GM18870 (cell line): ENCODE measurements around the gene AHCYL2.
"Not testable (repeated sequence)": the region's sequence is repeated elsewhere in the genome, so short reads cannot be mapped to it uniquely, and the experiment has no call there.

Experiments
- ATAC-seq: cut with Tn5 transposase; IDR thresholded peaks from one replicate; pipeline ENCODE4 v1.9.1; 2021; ENCODE audit warnings: moderate library complexity; ENCODE audit not compliant: unreplicated experiment

The AHCYL2 gene

DNA sequence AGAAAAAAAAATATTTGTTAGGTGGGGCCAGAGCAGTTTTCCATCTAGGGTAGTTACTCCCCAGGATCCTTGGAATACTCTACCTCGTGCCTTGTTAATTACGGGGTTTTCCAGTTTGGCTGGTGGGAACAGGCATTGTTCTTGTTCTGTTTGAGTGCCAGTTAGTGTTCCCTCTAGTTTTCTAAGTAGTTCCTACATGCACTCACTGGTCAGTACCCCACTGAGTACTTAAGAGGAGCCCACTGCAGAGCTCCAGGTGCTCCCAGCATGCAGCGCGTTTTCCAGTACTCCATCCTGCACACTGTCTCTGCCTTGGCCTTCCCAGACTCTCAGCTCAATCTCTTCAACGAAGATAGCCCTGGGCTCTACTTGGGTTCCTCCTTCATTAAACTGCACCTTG lies 58.0 kb downstream of the AHCYL2 start:
- ATAC-seq, result no peak

DNA sequence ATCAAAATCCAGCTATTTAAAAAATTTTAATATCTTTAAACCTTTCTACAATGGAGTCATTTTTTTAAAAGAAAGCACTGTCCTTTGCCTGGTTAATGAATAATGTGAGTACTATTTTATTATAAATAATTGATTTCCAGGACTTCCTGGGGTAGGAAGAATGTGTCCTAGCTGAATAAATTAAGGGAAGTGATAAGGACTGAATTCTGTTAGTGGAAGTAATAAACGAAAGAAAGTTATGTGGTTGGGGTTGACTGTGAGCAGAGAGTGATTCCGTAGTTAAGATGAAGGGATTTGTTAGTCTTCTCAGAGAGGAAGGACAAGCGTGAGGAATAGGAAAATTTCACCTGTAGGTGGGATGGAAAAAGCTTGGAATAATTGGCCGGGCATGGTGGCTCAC lies 59.1 kb downstream of the AHCYL2 start:
- no peak for ATAC-seq

DNA sequence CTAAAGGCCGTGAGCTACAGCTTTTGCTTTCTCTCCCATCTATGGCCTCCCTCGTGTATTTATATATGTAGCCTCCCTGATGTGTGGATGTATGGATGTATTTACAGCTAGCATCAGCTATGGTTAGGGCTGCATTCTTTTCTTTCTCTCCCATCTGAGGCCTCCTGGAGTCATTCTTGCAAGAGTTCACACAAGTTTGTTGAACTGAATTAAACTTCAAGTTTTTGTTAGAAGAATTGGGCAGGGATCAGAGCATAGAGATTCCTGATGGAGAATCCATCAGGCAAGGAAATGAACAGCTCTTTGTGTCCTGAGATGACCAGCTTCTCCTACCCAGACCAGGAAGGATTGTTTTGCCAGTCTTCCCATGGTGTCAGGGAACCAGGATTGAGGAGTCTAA lies 60.3 kb downstream of the AHCYL2 start:
- ATAC-seq, result no peak

DNA sequence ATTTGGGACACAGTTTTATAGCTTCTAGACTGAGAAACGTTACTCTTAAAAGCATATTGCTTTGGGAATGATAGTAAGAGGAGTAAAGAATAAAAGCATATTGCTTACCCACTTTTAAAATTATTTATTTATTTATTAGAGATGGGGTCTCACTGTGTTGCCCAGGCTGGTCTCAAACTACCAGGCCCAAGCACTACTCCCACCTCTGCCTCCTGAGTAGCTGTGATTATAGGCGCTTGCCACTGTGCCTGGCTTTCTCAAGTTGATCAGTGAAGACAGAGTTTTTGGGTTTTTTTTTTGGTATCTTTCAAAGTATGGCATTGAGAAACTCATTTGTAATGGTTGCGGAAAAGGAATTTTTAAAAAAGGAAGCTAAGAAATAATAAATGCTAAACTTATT lies 68.0 kb downstream of the AHCYL2 start:
- no peak for ATAC-seq

DNA sequence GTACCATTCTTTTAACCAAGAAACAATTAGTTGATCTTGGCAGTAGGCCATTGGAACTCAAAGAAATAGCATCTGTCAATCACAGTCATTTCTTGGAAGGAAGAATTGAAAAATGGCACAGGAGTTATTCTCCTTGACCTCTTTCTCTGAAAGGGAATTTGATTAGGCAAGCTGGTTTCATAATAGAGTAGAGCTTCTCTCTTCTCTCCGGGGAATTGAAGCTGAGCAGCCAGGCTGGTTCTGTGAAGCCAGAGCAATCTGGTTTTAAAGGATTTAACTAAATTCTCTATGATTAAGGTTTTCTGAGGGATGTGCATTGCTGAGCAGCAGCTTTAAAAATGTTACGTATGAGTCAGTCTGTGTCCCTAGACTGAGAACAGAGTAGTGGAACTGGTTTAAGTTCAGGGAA lies 70.2 kb downstream of the AHCYL2 start:
- no peak for ATAC-seq

DNA sequence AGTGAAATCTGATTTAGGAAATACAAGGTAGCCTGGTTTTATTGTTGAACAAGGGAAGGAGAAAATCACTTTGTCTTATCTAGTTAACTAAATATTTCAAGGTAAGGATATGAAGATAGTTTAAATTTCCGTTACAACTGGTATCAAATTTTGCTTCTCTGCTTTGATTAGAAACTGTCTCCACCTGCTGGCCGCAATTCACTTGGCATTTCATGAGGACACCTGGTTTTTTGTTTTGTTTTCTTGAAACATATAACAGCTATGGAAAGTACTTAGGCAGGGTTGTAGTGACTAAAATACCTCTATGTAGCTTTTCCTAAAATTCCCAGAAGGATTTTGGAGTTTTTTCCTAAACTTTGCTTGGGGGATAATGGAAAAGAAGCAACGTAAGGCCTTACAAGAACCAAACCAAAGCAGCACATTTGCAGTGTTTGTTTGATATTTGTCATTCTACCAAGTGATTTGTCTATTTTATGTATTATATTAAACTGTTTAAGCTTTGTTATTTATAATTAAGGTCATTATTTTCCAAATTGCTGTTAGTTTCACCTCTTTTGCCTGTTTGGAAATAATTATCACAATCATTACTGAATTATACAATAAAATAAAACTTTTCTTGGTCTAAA lies 73.6 kb downstream of the AHCYL2 start:
- no peak for ATAC-seq

DNA sequence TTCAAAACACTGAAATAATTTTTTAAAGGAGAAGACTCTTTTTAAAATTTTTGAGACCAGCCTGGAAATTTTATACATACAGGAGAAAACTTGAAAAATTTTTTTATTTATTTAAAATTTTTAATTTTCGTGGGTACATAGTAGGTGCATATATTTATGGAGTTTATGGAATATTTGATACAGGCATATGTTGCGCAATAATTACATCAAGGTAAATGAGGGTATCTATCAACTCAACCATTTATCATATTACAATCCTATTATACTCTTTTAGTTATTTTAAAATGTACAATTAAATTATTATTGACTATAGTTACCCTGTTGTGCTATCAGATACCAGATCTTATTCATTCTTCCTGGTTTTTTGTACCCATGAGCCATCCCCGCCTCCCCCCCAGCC lies 75.1 kb downstream of the AHCYL2 start:
- no peak for ATAC-seq

DNA sequence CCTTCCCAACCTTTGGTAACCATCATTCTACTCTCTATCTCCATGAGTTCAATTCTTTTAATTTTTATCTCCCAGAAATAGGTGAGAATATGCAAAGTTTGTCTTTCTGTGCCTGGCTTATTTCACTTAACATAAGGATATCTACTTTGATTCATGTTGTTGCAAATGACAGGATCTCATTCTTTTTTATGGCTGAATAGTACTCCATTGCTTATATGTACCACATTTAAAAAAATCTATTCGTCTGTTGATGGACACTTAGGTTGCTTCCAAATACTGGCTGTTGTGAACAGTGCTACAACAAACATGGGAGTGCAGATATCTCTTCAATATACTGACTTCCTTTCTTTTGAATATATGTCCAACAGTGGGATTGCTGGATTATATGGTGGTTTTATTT lies 75.5 kb downstream of the AHCYL2 start:
- not testable (repeated sequence) for ATAC-seq

DNA sequence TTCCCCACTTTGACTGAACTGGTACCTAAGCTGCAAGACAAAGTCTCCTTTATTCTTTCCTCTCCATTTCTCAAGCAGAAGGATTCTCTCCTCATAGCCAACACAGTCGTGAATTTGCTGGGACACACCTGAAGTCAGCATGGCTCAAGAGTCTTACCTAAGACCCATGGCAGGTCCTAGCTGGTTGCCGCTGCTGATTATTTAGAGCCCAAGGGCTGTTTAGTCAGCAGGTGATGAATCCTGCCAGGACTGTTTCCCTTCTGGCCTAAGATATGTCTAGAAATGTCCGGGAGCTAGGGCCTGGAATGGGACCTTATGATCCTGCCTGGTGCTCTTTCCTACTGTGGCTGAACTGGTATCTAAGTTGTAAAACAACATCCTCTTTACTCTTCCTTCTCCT lies 82.8 kb downstream of the AHCYL2 start:
- no peak for ATAC-seq

DNA sequence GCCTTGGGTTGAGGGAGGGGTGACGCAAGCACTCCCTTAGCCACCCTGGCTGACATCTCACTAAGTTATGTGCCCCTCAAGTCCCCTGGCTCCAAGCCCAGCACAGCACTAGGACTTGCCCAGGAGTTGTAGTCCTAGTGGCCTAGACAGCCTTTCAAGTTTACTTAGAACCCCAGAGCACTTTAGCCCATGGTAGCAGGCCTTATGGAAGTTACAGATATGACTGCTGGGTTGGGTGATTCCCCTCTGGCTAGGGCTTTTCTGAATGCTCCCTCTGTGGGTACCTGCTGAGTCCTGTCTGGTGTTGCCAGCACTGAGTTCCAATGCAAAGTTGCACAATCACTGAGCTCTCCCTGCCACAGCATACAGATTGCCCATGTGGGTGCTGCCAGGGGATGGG lies 83.2 kb downstream of the AHCYL2 start:
- no peak for ATAC-seq

DNA sequence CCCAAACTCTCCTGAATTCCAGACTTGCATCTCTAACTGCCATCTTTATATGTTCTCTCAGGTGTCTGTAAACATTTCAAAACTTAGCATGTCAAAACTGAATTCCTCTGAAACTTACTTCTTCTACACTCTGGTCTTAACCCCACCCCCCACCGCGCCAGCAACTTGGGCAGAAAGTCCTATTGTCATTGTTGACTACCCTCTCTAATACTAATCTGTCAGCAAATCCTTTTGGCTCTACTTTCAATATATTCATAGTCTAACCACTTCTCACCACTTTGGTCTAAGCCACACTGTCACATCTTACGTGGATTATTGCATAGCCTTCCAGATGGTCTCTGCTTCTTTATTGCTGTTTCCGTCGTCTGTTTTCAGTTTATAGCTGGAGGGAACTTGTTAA lies 86.6 kb downstream of the AHCYL2 start:
- ATAC-seq, result no peak

DNA sequence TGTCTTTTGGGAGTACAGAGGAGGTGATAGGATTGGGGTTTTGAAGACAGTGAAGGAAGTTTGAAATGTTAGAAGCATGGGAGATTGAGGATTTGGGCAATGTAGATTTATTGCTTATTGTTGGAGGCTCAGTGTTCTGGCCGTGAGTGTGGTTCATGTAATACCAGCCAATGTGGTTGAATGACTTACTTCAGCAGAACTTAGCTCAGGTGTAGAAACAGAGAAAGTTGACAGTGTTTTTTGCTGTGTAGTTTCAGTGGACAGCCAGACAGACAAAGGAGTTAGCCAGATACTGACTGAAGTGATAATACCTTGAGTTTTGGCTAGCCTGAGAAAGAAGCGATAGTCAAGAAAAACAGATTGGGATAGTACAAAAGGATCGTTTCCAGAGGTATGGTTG lies 88.5 kb downstream of the AHCYL2 start:
- ATAC-seq, result no peak

DNA sequence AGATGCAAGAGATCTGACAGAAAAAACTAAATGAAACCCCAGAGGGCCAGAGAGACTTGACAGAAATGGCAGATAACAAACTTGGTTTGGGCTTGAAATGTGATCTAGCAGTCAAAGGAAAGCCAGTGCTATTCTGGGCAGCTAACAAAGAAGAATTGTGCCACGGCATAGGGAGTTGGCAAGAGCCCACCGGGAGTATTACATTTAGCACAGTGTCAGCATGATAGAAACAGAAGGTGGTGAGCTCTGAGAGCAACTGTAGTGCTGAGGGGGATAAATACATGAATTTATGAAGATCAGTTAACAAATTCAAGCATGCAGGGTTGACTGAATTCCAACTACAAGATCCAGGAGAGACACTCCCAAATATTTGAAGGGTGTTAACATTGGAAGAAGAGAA lies 91.1 kb downstream of the AHCYL2 start:
- no peak for ATAC-seq

DNA sequence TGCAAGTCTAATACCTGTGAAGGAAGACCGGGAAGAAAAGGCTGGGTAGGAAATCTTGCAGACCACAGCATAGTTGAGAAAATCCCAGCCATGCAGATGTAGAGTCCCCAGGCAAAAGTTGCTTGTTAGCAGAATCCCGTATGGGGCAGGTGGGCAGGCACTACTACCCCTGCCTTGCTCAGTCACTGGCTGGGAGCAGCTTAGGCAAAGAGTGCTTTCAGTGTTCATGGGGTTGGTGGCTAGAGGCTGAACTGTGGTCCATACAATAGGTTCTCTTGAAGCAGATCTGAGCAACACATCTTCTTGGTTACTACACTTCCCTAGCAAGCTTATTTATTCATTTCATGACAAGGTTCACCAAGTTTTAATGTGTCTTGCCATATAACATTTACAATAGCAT lies 92.6 kb downstream of the AHCYL2 start:
- no peak for ATAC-seq

DNA sequence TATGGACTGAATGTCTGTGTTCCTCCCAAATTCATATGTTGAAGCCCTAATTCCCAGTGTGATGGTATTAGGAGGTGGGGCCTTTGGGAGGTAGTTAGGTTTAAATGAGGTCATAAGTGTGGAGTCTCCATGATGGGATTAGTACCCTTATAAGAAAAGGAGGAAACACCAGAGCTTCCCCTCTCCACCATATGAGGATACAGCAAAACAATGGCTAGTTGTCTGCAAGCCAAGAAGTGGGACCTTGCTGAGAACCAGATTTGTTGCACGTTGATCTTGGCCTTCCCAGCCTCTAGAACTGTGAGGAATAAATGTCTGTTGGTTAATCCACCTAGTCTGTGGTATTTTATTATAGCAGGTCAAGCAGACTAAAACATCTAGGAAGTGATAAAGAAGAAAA lies 102.2 kb downstream of the AHCYL2 start:
- no peak for ATAC-seq

DNA sequence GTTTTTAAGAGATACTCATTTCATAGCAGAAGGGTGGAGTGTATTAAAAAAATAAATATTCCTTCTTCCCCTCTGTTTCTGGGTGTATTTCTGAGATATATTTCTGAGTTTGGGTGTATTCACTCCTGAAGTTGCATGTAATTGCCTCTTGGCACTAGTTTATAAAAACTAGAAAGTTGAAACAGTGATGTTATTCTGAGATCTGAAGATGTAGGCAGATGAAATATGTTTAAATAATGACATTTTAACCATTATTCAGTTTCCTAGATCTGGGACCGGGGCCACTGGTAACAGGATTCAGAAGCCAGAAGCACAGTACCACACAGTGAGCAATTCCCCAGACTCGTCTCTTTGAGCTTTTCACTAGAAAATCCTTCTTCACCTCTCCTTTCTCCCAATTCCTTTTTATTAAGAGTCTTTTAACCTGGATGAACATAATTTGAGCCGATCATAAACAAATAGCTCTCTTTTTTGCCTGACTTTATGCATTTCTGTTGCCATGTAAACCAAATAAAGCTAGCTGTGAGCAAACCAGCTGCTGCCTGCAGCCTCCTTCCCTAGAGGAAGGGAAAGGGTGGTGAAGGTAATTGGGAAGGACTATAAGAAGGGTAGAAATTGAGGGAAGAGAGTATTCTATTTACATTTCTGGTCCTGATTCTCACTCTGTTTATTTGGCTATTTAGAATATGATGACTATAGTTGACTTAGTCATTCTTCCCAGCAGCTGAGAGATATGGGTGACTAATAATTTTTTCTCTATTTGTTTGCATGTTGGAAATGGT lies 107.6 kb downstream of the AHCYL2 start:
- no peak for ATAC-seq

DNA sequence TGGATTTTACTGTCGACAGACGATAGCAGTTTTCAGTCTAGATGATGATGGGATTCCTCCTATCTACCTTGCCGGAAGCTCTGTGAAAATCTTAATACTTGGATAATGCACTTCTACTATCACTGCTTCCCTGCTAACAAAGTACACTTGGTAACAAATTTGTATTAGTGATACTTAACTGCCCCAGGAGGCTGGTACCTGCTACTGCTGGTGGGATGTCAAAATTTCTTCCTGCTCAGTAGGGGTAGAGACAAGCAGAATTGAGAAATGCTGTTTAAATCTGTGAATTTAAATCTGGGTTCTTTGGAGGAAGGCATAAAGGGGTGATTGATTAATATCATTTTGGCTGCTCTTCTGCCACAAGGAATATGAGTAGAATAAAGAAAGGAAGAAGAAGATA lies 109.6 kb downstream of the AHCYL2 start:
- no peak for ATAC-seq

DNA sequence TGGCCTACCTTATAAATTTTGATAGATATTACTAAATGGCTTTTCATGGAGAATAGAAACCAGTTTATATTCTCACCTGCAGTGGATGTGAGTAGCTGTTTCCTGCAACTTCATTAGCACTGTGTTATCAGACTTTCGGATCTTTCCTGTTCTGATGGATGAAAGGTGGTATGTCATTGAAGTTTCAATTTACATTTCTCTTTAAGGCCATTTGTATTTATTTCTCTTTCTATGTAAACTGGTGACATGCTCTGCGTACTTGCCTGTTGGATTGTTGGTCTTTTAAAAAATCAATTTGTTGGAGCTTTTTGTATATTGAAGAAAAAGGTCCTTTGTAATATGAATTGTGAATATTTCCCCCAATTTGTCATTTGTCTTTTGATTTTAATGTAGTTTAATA lies 113.6 kb downstream of the AHCYL2 start:
- ATAC-seq, result no peak

DNA sequence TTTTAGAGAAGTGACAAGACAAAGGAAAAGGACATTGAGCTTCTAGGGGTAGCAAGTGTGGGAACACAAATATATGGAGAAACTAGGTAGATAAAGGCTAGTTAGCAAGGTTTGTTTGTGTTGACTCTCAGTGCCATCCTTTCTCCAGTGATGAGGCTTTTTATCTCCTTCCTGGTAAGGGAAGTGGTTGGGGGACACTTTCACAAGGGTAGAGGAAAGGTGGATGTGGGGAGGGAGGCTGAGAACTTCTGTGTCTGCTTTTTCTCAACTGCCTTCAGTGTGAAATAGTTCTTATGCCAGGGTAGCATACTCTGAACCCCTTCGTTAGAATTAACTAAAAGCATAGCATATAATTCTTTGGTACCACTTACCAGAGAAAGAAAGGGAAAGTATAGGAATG lies 116.4 kb downstream of the AHCYL2 start:
- ATAC-seq, result no peak

DNA sequence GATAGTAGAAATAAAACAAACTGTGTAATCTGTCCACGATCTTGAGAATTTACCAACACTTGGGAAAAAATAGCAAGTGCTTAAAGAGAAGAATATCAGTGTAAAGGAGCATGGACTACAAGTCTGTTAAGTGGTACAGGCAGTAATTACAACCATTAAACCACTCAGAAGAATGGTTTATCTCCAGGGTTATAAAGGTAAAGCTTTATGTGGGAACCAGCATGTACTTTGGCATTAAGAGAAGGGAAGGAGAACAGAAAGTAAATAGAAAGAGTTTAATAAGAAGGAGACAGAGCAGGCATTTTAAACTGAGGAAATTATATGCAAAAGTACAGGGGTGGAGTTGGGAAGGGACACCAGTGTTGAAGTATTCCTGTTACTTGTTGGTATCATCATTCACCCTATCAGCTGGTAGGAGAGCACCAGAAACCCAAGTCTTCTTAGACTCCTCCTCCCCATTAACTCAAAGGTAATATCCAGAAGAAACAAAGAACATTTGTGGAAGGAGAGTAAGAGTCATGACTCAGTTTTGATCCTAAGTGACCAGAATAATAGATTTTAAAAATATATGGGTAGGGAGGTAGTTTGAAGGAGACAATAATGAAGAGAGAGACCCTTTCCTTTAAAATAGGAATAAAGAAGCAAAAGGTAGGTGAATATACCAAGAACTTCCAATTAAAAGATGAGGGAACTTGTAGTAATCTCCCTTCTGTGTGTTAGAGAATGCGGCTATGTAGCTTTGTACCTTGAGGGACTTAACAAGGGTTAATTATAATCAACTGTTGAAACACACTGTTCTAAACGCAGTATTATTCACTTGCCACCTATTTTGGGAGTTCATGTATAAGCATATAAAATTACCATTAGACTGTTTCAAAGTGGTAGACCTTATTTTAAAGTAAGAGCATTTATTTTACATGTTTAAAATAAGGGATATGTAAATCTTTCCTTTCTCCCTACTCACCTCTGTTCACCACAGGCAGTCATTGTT lies 117.3 kb downstream of the AHCYL2 start:
- ATAC-seq, result no peak

DNA sequence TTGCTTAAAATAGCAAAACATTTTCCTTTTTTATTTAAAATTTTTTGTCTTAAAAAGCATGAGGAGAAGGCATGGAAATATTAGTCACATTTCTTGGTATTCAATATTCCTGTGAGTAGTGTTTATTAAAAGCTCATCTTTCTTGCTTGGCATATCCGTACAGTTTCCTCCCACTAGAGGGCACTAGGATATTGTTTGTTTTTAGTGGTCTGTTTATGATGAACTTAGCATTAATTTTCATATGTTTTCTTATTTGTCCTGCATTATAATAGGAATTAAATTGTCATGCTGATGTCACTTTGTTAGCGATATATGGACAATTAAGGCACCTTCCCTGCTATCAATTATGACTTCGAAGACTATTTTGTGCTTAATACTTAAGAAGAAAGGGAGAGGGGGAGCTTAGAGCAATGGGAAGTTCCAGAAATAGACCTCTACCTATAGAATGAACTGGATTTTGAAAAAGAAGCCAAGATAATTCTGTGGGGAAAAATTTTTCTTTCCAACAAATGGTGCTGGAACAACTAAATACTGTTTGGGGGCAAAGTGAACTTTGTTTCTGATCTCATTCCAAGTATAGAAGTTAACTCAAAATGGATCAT lies 118.4 kb downstream of the AHCYL2 start:
- no peak for ATAC-seq
